RKO (cell line): ENCODE measurements around the gene NTN5.
"Not testable (repeated sequence)": the region's sequence is repeated elsewhere in the genome, so short reads cannot be mapped to it uniquely, and the experiment has no call there.

Source experiments
- DNase-seq: peaks from one replicate; pipeline ENCODE4 v3.0.0-alpha.2; 2016; ENCODE audit warnings: low spot score

The NTN5 gene

GRCh38 chr19:48672994-48673393, at the start of gene NTN5:
NTN5 (minus strand) TSS chr19:48673017; CDS start chr19:48670986, 2,031 bp downstream.
- DNase-seq: no peak

GRCh38 chr19:48722196-48722708, 49.4 kb upstream of the NTN5 start:
- DNase-seq: no peak

- DNase-seq: peak; percentile 98
Measured at GRCh38 chr19:48720613-48721296, 47.9 kb upstream of the NTN5 start.

GRCh38 chr19:48720251-48720612, 47.4 kb upstream of the NTN5 start:
- no peak for DNase-seq

- DNase-seq: no peak
Measured at GRCh38 chr19:48719263-48720171, 46.7 kb upstream of the NTN5 start, which contains the start of gene MAMSTR. MAMSTR (minus strand) TSS chr19:48719725; CDS start chr19:48719031, 694 bp downstream.

GRCh38 chr19:48718711-48719231, 46.0 kb upstream of the NTN5 start:
- no peak for DNase-seq

GRCh38 chr19:48718106-48718505, 45.3 kb upstream of the NTN5 start:
- DNase-seq: not testable (repeated sequence)

- no peak for DNase-seq
Measured at GRCh38 chr19:48716562-48717291, 43.9 kb upstream of the NTN5 start.

GRCh38 chr19:48715681-48716171, 42.9 kb upstream of the NTN5 start:
- no peak for DNase-seq

GRCh38 chr19:48714759-48715675, 42.2 kb upstream of the NTN5 start:
- no peak for DNase-seq

- DNase-seq: peak; percentile 99
Measured at GRCh38 chr19:48713864-48714755, 41.3 kb upstream of the NTN5 start.

- peak; percentile 39 for DNase-seq
Measured at GRCh38 chr19:48713041-48713863, 40.4 kb upstream of the NTN5 start.

- DNase-seq: no peak
Measured at GRCh38 chr19:48711106-48711662, 38.4 kb upstream of the NTN5 start.

GRCh38 chr19:48708471-48708870, 35.7 kb upstream of the NTN5 start:
- DNase-seq: no peak

- no peak for DNase-seq
Measured at GRCh38 chr19:48705431-48705830, 32.6 kb upstream of the NTN5 start.

- DNase-seq: no peak
Measured at GRCh38 chr19:48703316-48703715, 30.5 kb upstream of the NTN5 start.

- DNase-seq: no peak
Measured at GRCh38 chr19:48702701-48703100, 29.9 kb upstream of the NTN5 start.

GRCh38 chr19:48698046-48698445, 25.2 kb upstream of the NTN5 start:
- DNase-seq: no peak
